Measurements from ENCODE around the gene GUCY1B1.

Gene GUCY1B1

GRCh38 chr4:155763551-155763950 lies 4.7 kb downstream of the GUCY1B1 start:
- no peak for TF ChIP-seq ELF4 (IDR thresholded peaks at IDR 0.05)
- no peak for TF ChIP-seq CTBP1 (IDR thresholded peaks at IDR 0.05; ENCODE audit: borderline replicate concordance)
- no peak for TF ChIP-seq TARDBP (IDR thresholded peaks at IDR 0.05)
- no peak for TF ChIP-seq LEF1 (IDR thresholded peaks at IDR 0.05; ENCODE audit: borderline replicate concordance)
- TF ChIP-seq HDGF (IDR thresholded peaks at IDR 0.05; ENCODE audit: borderline replicate concordance), result no peak
- TF ChIP-seq, protein P1, sequence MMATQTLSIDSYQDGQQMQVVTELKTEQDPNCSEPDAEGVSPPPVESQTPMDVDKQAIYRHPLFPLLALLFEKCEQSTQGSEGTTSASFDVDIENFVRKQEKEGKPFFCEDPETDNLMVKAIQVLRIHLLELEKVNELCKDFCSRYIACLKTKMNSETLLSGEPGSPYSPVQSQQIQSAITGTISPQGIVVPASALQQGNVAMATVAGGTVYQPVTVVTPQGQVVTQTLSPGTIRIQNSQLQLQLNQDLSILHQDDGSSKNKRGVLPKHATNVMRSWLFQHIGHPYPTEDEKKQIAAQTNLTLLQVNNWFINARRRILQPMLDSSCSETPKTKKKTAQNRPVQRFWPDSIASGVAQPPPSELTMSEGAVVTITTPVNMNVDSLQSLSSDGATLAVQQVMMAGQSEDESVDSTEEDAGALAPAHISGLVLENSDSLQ (IDR thresholded peaks at IDR 0.05), result no peak
- no peak for TF ChIP-seq ZNF384 (IDR thresholded peaks at IDR 0.05)
- TF ChIP-seq FOXM1 (IDR thresholded peaks at IDR 0.05; ENCODE audit: borderline replicate concordance), result no peak
- TF ChIP-seq SP1 (IDR thresholded peaks at IDR 0.05), result no peak
- TF ChIP-seq L3MBTL2 (conservative IDR thresholded peaks at IDR 0.05), result no peak
- TF ChIP-seq FOXA1 (IDR thresholded peaks at IDR 0.05), result no peak
- no peak for TF ChIP-seq SUZ12 (IDR thresholded peaks at IDR 0.05)
- no peak for TF ChIP-seq FOXK2 (IDR thresholded peaks at IDR 0.05)
- TF ChIP-seq BHLHE40 (IDR thresholded peaks at IDR 0.05; ENCODE audit: borderline replicate concordance), result no peak
- TF ChIP-seq ARNT (IDR thresholded peaks at IDR 0.05), result no peak
- ChIA-PET POLR2A (no interaction called here), CTCF (no interaction called here)
- no peak for DNase-seq (ENCODE audit: extremely low spot score)

- TF ChIP-seq BHLHE40 (IDR thresholded peaks at IDR 0.05; ENCODE audit: borderline replicate concordance), result no peak
- TF ChIP-seq L3MBTL2 (conservative IDR thresholded peaks at IDR 0.05), result no peak
- no peak for TF ChIP-seq ZNF384 (IDR thresholded peaks at IDR 0.05)
- no peak for TF ChIP-seq ELF4 (IDR thresholded peaks at IDR 0.05)
- no peak for TF ChIP-seq LEF1 (IDR thresholded peaks at IDR 0.05; ENCODE audit: borderline replicate concordance)
- no peak for TF ChIP-seq SUZ12 (IDR thresholded peaks at IDR 0.05)
- no peak for TF ChIP-seq FOXK2 (IDR thresholded peaks at IDR 0.05)
- TF ChIP-seq CTBP1 (IDR thresholded peaks at IDR 0.05; ENCODE audit: borderline replicate concordance), result no peak
- TF ChIP-seq, protein P1 (IDR thresholded peaks at IDR 0.05), result no peak
- TF ChIP-seq FOXA1 (IDR thresholded peaks at IDR 0.05), result no peak
- TF ChIP-seq SP1 (IDR thresholded peaks at IDR 0.05), result no peak
- TF ChIP-seq FOXM1 (IDR thresholded peaks at IDR 0.05; ENCODE audit: borderline replicate concordance), result no peak
- TF ChIP-seq TARDBP (IDR thresholded peaks at IDR 0.05), result no peak
- TF ChIP-seq ARNT (IDR thresholded peaks at IDR 0.05), result no peak
- ChIA-PET POLR2A (no interaction called here), CTCF (no interaction called here)
- no peak for DNase-seq (ENCODE audit: extremely low spot score)
Measured at GRCh38 chr4:155765149-155765548, 6.3 kb downstream of the GUCY1B1 start.

GRCh38 chr4:155766622-155767021 lies 7.8 kb downstream of the GUCY1B1 start:
- DNase-seq (ENCODE audit: extremely low spot score), result no peak
- POLR2A ChIA-PET, result no interaction called here
- TF ChIP-seq ARNT (IDR thresholded peaks at IDR 0.05) (no peak), NFRKB (IDR thresholded peaks at IDR 0.05) (no peak), HDGF (IDR thresholded peaks at IDR 0.05; ENCODE audit: borderline replicate concordance) (no peak), FOXA1 (IDR thresholded peaks at IDR 0.05) (no peak), ZNF384 (IDR thresholded peaks at IDR 0.05) (no peak), LEF1 (IDR thresholded peaks at IDR 0.05; ENCODE audit: borderline replicate concordance) (no peak), FOXK2 (IDR thresholded peaks at IDR 0.05) (no peak), FOXM1 (IDR thresholded peaks at IDR 0.05; ENCODE audit: borderline replicate concordance) (no peak), TARDBP (IDR thresholded peaks at IDR 0.05) (no peak), SUZ12 (IDR thresholded peaks at IDR 0.05) (no peak)
- CTCF ChIA-PET, result no interaction called here

DNA sequence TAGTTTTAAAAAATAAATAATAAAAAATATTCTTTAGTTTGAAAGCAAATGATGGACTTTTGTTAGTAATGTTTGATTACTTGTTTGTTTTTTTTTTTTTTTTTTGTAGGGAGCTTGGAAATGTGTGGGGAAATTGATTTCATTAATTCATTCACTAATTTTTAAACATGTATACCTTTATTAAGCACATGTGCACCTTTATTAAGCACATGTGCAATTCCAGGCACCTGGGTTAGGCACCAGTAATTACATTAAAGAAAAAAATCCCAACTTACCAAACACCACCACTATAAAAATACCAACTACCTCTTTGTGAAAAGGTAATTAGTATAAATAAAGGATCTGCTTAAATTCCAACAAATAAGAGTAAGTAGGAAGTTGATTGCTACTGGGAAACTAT lies 9.5 kb downstream of the GUCY1B1 start:
- ChIA-PET POLR2A (no interaction called here), CTCF (interaction anchor here (0.7 kb wide), 1 partner anchor 19 kb away, joined by 3 read pairs; no protein-coding TSS in a partner anchor)
- DNase-seq (ENCODE audit: extremely low spot score), result no peak
- no peak for TF ChIP-seq FOXM1 (IDR thresholded peaks at IDR 0.05; ENCODE audit: borderline replicate concordance)

DNA sequence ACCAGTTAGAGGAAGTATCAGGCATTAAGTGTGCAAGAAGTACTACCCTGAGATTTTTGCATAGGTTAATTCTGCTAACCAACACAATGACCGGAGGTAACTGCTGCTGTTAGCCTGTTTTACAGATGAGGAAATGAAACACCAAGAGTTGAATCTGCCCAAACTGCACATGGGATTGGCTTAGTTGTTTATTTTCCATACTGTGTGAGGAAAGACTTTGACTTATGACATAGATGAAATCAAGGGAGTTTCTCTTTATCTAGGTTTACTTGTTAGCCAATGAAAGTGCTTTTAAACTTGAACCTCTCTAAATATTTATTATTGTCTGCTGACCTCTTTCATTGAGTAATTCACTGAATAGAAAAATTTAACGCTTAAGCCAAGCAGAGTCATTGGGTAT lies 10.3 kb downstream of the GUCY1B1 start:
- ChIA-PET POLR2A (no interaction called here), CTCF (no interaction called here)
- no peak for DNase-seq (ENCODE audit: extremely low spot score)
- no peak for TF ChIP-seq CTBP1 (IDR thresholded peaks at IDR 0.05; ENCODE audit: borderline replicate concordance)
- TF ChIP-seq HDGF (IDR thresholded peaks at IDR 0.05; ENCODE audit: borderline replicate concordance), result no peak
- no peak for TF ChIP-seq ARNT (IDR thresholded peaks at IDR 0.05)
- no peak for TF ChIP-seq FOXK2 (IDR thresholded peaks at IDR 0.05)
- no peak for TF ChIP-seq SP1 (IDR thresholded peaks at IDR 0.05)
- no peak for TF ChIP-seq BHLHE40 (IDR thresholded peaks at IDR 0.05; ENCODE audit: borderline replicate concordance)
- TF ChIP-seq, protein P1 (IDR thresholded peaks at IDR 0.05), result no peak
- no peak for TF ChIP-seq FOXM1 (IDR thresholded peaks at IDR 0.05; ENCODE audit: borderline replicate concordance)
- TF ChIP-seq TARDBP (IDR thresholded peaks at IDR 0.05), result no peak
- no peak for TF ChIP-seq SUZ12 (IDR thresholded peaks at IDR 0.05)
- TF ChIP-seq ZNF384 (IDR thresholded peaks at IDR 0.05), result no peak

DNA sequence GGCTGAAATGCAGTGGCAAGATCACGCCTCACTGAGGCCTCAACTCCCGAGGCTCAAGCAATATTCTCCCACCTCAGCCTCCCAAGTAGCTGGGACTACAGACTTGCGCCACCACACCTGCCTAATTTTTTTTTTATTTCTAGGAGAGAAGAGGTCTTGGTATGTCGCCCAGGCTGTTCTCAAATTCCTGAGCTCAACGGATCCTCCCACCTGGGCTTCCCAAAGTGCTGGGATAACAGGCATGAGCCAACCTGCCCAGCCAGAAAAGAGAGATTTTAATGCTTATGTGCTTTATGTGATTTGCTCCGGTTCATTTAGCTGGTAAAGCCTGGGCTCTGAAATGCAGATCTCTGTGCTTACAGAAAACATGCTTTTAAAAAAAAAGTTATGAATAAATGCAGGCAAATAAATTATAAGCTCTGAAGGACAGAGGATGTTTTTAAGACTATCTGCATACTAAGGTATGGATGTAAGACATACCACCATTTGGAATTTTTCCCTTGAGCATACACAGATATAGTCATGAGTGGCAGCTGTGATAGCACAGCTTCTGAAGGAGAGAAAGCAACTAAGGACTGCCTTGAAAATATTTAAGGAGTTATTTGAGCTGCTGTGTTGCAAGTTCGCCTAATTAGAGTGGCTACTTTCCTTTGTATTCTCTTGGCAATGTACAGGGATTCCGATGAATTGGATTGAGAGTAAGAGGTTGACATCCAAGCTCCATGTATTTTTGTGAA lies 13.8 kb downstream of the GUCY1B1 start:
- DNase-seq (ENCODE audit: extremely low spot score), result no peak
- ChIA-PET POLR2A (no interaction called here), CTCF (interaction anchor here (1.3 to 1.7 kb wide), 2 partner anchors 10 to 15 kb away, joined by 4 to 5 read pairs; no protein-coding TSS in a partner anchor)
- no peak for TF ChIP-seq TARDBP (IDR thresholded peaks at IDR 0.05)
- TF ChIP-seq FOXA1 (IDR thresholded peaks at IDR 0.05), result no peak
- TF ChIP-seq BHLHE40 (IDR thresholded peaks at IDR 0.05; ENCODE audit: borderline replicate concordance), result no peak
- no peak for TF ChIP-seq FOXK2 (IDR thresholded peaks at IDR 0.05)
- TF ChIP-seq ZNF384 (IDR thresholded peaks at IDR 0.05), result no peak
- no peak for TF ChIP-seq SUZ12 (IDR thresholded peaks at IDR 0.05)
- TF ChIP-seq LEF1 (IDR thresholded peaks at IDR 0.05; ENCODE audit: borderline replicate concordance), result no peak
- TF ChIP-seq FOXM1 (IDR thresholded peaks at IDR 0.05; ENCODE audit: borderline replicate concordance), result no peak
- no peak for TF ChIP-seq SP1 (IDR thresholded peaks at IDR 0.05)
- TF ChIP-seq CTBP1 (IDR thresholded peaks at IDR 0.05; ENCODE audit: borderline replicate concordance), result no peak
- TF ChIP-seq ARNT (IDR thresholded peaks at IDR 0.05), result no peak
- TF ChIP-seq, protein P1 (IDR thresholded peaks at IDR 0.05), result no peak
- TF ChIP-seq L3MBTL2 (conservative IDR thresholded peaks at IDR 0.05), result no peak
- TF ChIP-seq NFRKB (IDR thresholded peaks at IDR 0.05), result no peak
- TF ChIP-seq ELF4 (IDR thresholded peaks at IDR 0.05), result no peak
- no peak for TF ChIP-seq HDGF (IDR thresholded peaks at IDR 0.05; ENCODE audit: borderline replicate concordance)

All from HEK293T (cell line).